ENCODE results near the gene PGLYRP1.

PGLYRP1 gene, protein sequence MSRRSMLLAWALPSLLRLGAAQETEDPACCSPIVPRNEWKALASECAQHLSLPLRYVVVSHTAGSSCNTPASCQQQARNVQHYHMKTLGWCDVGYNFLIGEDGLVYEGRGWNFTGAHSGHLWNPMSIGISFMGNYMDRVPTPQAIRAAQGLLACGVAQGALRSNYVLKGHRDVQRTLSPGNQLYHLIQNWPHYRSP

GRCh38 chr19:46022431-46023310 is at the start of gene PGLYRP1:
PGLYRP1 (minus strand) TSS chr19:46023053; CDS start chr19:46023021, 32 bp downstream.
- no peak for DNase-seq (ENCODE audit: low spot score)

DNA sequence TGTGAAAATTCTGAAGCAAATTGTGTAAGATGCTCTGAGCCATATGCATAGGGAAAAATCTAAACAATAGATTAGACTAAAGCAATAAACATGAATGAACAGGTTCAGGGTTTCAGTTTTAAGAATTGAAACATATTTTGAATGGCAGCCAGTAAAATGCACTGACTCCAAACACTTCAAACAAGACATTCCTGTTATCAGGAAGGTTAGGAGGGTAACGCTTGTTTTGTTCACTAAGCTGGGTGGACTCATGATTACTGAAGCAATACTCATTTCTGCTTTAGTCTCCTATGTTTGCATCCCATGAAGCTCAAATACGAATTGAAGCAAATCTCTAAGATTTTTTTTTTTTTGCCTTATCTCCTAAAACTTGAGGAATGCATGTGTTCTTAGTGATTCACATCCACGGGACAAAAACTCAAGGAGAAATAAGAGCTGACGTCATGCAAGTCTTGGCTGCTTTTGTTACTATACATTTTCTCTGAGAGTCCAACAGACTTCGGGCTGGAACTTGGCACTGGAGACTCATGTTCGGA is 47.0 kb upstream of the PGLYRP1 start:
- DNase-seq (ENCODE audit: low spot score), result no peak

DNA sequence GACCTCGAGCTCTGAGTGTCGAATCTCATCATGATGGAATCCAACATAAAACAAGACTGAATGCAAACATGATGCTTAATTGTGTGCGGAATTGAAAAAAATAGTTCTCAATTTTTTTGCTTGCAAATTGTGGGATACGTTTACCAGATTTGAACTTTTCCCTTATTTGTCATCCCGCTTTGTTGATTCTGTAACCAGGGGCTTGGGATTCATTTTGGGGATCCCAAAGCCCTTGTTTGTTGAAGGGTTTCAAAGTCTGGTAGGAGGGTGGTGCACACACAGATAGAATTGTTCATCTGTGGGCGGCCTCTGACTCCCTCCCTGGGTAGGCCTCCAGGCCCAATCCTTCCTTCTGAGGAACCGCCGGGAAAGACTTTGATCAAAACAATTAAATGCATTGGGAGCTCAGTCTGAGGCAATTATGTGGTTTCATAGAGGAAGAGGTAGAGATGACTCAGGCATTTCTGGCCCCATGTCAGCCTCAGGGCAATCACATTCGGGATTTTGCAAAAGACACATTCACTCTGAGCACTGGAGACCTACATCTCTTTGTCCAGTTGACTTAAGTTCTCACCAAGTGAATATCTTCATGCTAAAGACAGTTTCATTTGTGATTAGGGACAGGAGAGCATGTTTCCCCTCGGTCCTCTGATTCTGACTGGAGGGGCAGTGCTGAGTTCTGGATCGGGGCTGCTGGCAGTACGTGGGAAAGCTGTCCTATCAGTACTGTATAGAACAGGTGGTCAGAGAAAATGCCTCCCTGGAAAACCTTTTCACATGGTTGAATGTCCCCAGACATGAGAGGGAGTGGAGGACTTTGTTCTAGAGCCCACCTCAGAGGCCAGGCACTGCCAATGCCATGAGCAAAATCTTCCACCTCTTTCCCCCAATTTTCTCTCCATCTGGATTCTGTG is 45.7 kb upstream of the PGLYRP1 start:
- DNase-seq (ENCODE audit: low spot score), result no peak

DNA sequence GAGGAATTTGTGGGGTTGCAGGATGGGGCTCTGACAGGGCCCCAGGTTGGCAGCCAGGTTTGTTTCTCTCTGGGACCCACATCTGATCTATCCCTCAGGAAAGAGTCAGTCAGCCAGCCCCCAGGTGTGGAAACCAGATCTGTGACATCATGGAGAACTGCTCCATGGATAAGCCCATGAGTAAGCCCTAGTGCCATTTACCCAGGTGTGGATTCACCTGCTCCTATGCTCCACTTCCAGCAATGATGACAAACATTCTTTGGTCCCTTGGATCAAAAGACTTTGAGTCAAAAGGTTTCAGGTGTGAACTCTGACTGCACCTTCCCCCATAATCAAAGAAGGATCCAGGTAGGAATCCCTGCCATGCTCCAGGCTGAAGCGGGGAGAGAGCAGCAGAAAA is 44.8 kb upstream of the PGLYRP1 start:
- no peak for DNase-seq (ENCODE audit: low spot score)

DNA sequence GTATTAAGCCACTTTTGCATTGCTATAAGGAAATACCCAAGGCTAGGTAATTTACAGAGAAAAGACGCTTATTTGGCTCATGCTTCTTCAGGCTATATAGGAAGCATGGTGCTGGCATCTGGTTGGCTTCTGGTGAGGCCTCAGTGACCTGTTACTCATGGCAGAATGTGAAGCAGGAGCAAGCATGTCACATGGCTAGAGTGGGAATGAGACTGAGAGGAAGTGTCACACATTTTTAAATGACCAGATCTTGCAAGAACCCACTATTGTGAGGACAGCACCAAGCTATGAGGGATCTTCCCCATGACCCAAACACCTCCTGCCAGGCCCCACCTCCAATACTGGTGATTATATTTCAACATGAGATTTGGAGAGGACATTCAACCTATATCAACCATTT is 43.6 kb upstream of the PGLYRP1 start:
- no peak for DNase-seq (ENCODE audit: low spot score)

DNA sequence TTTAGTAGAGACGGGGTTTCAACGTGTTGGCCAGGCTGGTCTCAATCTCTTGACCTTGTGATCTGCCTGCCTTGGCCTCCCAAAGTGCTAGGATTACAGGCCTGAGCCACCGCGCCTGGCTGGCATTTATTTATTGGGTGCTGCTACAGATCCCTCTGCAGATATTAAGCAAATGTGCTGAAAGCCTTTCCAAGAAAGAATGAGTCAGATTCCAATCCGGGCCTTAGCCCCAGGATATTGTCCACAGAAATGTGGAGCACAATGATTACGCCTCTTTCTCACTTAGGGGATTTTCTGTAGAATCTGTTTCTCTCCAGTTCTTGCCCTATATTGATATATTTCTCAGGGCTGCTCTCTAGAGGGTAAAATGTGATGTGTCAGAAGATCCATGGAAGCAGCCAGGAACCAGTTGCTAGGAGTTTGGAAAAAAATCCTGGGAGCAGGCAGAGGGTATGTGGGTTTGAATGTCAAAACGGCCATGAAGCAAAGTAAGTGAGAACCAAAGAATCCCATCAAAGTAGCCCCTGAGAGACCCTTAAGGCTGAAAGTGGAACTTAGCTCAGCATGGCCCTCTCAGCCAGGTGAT is 42.7 kb upstream of the PGLYRP1 start:
- no peak for DNase-seq (ENCODE audit: low spot score)

GRCh38 chr19:46063201-46063600 is 40.3 kb upstream of the PGLYRP1 start:
- DNase-seq (ENCODE audit: low spot score), result no peak

DNA sequence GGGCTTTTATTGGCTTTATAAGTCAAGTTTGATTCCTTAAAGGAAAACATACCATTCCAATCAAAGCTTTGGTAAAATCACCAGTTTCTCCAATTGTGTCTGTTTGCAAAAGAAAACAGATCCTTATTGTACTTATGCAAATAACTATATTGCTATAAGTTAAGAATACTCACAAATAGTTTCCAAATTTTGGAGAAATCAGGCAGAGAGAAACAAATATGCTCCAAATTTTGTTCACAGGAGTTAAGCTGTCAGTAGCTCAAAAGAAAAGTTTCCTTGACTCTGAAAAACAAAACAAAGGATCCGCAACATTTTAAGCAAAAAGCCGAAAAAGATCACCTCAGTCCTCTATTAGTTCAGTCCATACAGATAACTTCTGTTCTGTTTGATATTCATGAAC is 37.2 kb upstream of the PGLYRP1 start:
- DNase-seq (ENCODE audit: low spot score), result no peak

GRCh38 chr19:46058778-46059177 is 35.9 kb upstream of the PGLYRP1 start:
- no peak for DNase-seq (ENCODE audit: low spot score)

DNA sequence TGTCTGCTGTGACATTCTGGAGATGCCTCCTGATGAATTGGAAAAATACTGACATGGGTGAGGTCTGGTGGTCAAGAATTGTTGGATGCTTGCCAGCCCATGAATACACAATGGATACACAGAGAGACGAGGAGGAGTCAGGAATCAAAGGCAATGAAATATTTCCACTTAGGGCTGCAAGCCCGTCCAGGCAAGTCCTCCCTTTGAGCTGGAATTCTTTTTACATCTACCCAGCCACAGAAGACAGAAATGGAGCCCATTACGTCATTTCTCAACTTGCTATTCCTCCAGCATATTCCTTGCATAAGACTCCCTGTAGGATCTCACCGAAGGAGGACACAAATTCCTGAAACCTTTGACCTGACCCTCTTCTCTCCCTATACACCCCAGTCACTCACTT is 33.7 kb upstream of the PGLYRP1 start:
- DNase-seq (ENCODE audit: low spot score), result no peak

GRCh38 chr19:46052896-46053295 is 30.0 kb upstream of the PGLYRP1 start:
- DNase-seq (ENCODE audit: low spot score), result no peak

GRCh38 chr19:46049597-46049996 is 26.7 kb upstream of the PGLYRP1 start:
- no peak for DNase-seq (ENCODE audit: low spot score)

GRCh38 chr19:46043519-46043918 is 20.7 kb upstream of the PGLYRP1 start:
- no peak for DNase-seq (ENCODE audit: low spot score)

- no peak for DNase-seq (ENCODE audit: low spot score)
Observed at GRCh38 chr19:46042252-46042883, 19.5 kb upstream of the PGLYRP1 start.

GRCh38 chr19:46040952-46041500 is 18.2 kb upstream of the PGLYRP1 start, which contains the start of gene IGFL4:
IGFL4 (minus strand) TSS chr19:46041002; CDS start chr19:46040962, 40 bp downstream.
- DNase-seq (ENCODE audit: low spot score), result no peak

DNA sequence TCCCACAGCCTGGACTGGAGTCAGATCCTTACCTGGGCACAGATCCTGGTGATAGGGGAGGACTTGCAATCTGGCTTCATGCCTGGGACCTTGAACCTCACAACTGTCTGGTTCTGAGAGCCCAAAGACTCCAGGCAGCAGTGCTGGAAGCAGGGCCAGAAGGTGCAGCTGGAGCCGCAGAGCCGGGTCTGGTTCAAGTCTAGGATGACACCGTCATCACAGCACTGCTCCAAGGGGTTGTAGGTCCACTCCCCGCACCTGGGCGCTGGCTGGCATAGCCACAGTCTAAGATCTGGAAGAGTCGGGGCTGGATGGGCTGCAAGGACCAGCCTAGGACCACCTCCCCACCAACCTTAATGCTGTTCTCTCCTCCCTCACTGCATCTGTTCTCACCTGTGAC is 17.3 kb upstream of the PGLYRP1 start:
- DNase-seq (ENCODE audit: low spot score), result no peak

GRCh38 chr19:46036744-46037128 is 13.9 kb upstream of the PGLYRP1 start:
- DNase-seq (ENCODE audit: low spot score), result no peak

DNA sequence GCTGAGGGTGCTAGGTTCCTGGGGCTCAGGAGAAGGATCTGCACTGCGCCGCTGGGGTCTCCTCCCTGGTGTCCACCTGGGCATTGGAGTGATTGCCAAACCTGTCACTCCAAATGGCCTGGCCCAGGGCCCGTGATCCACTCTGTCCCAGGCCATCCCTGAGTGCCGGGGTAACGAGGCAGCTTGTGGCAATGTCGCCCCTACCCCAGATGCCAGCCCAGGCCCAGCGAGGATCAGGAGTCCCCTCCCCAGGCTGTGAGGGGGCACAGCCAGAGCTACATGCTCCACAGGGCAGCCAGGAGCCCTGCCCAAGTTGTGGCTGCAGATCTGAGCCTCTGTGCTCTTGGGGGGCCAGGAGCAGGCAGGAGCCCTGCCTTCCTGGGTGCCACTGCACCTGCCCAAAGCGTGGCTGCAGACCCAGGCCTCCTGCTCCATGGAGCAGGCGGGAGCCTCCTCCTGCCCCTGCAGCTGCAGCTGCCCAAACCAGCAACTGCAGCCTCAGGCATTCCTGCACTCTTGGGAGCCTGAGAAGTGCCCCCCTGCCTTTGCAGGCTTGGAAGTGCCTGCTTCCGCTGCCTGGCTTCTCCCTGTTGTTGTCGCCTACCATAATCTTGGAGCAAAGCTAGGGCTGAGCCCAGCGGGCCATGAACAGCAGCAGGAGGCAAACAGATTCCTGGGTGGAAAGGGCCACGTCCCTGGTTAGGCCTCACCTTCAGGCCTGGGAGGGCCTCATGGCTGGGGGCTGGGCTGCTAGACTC is 13.3 kb upstream of the PGLYRP1 start:
- DNase-seq (ENCODE audit: low spot score), result no peak

- no peak for DNase-seq (ENCODE audit: low spot score)
Observed at GRCh38 chr19:46035546-46035945, 12.7 kb upstream of the PGLYRP1 start.

GRCh38 chr19:46033401-46033800 is 10.5 kb upstream of the PGLYRP1 start:
- DNase-seq (ENCODE audit: low spot score), result no peak
